ENCODE results near the gene SRMS.
"Not testable (repeated sequence)": the region's sequence is repeated elsewhere in the genome, so short reads cannot be mapped to it uniquely, and the experiment has no call there.

DNA sequence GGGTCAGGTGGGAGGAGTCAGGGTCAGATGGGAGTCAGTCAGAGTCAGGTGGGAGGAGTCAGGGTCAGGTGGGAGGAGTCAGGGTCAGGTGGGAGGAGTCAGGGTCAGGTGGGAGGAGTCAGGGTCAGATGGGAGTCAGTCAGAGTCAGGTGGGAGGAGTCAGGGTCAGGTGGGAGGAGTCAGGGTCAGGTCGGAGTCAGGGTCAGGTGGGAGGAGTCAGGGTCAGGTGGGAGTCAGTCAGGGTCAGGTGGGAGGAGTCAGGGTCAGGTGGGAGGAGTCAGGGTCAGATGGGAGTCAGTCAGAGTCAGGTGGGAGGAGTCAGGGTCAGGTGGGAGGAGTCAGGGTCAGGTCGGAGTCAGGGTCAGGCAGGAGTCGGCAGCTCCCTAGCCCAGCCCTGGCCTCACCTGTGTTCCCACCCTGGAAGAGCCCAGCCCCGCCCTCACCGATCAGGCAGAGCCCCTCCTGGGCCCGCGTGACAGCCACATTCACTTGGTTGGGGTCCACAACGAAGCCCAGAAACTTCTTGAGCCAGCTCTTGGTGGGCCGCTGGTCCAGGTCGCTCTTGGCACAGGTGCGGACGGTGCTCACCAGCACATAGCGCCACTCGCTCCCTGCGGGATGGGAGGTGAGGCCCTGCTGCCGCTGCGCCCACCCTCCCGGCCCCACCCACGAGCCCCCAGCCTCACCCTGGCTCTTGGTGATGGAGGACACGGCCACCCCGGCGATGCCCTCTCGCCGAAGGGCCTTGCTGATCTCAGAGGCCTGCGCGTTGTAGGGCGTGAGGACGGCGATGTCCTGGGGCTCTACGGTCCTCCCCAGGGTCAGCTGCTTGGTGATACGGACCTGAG is 12.2 kb upstream of the SRMS start:
- TF ChIP-seq, protein P1, sequence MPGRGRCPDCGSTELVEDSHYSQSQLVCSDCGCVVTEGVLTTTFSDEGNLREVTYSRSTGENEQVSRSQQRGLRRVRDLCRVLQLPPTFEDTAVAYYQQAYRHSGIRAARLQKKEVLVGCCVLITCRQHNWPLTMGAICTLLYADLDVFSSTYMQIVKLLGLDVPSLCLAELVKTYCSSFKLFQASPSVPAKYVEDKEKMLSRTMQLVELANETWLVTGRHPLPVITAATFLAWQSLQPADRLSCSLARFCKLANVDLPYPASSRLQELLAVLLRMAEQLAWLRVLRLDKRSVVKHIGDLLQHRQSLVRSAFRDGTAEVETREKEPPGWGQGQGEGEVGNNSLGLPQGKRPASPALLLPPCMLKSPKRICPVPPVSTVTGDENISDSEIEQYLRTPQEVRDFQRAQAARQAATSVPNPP (CRISPR knock-in tag; IDR thresholded peaks at IDR 0.05), result not testable (repeated sequence)
- TF ChIP-seq FOXA1 (IDR thresholded peaks at IDR 0.05); FOXA1 (CRISPR knock-in tag; IDR thresholded peaks at IDR 0.05): not testable (repeated sequence)
